Esophagus (tissue), 2 donors: ENCODE measurements around the gene KANK4. TPM values are rescaled to one million over a fixed set of nuclear protein-coding genes. Genes with fewer than 3 reads are reported as not detected.

ENCODE experiments used
- H3K27ac ChIP-seq, 2 donors: one replicate each; pipeline ENCODE4 v1.5.1; 2013; ENCODE audit warnings: low read depth in 2 of 2, mild to moderate bottlenecking in 2 of 2, inconsistent platforms in 1 of 2, low read length in 1 of 2, moderate library complexity in 1 of 2
- H3K27me3 ChIP-seq, 2 donors: one replicate each; pipeline ENCODE4 v1.6.1; 2013; ENCODE audit warnings: low read length in 2 of 2, control low read depth in 1 of 2, mild to moderate bottlenecking in 1 of 2; ENCODE audit not compliant: insufficient read depth in 2 of 2, control insufficient read depth in 1 of 2
- H3K36me3 ChIP-seq, 2 donors: one replicate each; pipeline ENCODE4 v1.6.1; 2013; ENCODE audit warnings: low read length in 1 of 2; ENCODE audit not compliant: control insufficient read depth in 2 of 2, insufficient read depth in 2 of 2
- H3K4me1 ChIP-seq, 2 donors: one replicate each; pipeline ENCODE4 v1.6.1; 2013; ENCODE audit warnings: low read length in 1 of 2; ENCODE audit not compliant: control insufficient read depth in 2 of 2, insufficient read depth in 2 of 2
- H3K4me3 ChIP-seq, 2 donors: one replicate each; pipeline ENCODE4 v1.5.1; 2013; ENCODE audit warnings: low read length in 2 of 2, mild to moderate bottlenecking in 2 of 2, low read depth in 1 of 2, moderate library complexity in 1 of 2
- H3K9me3 ChIP-seq, 2 donors: one replicate each; pipeline ENCODE4 v1.6.1; 2013; ENCODE audit warnings: mild to moderate bottlenecking in 2 of 2, low read depth in 1 of 2, low read length in 1 of 2, moderate library complexity in 1 of 2; ENCODE audit not compliant: control insufficient read depth in 2 of 2, insufficient read depth in 1 of 2
- WGBS, 2 donors: extraction: QIAGEN DNeasy Blood & Tissue Kit; methylation state at CpG; one replicate each; pipeline ENCODE4 v1.1.7; 2013; 5-methylcytosine and 5-hydroxymethylcytosine counted together
- polyA plus RNA-seq, 2 donors: library from polyadenylated mRNA; stranded (reverse); fragments of 200-250 nt; gene quantifications; one replicate each; pipeline ENCODE4 v1.2.3, GENCODE V29; 2013
- donor health status: healthy with polysubstance abuse.
- donor health status: Bipolar disorder and iron deficiency.

Gene KANK4
- polyA plus RNA-seq, 2 donors, result 0.01 to 0.12 TPM

- H3K4me3 ChIP-seq, result no peak overlapping the region
- H3K27me3 ChIP-seq, result no peaks in the 10 kb centered on the region
- no peaks in the 10 kb centered on the region for H3K9me3 ChIP-seq
- H3K36me3 ChIP-seq, result no peaks in the 10 kb centered on the region
- H3K27ac ChIP-seq, result no peak overlapping the region
- no peaks in the 10 kb centered on the region for H3K4me1 ChIP-seq
- WGBS, 2 donors, result 88 to 89% methylated on average over 1 of the region's 1 CpG
Measured at GRCh38 chr1:62356257-62356835, 37.1 kb upstream of the KANK4 start.

GRCh38 chr1:62355095-62355494 is 35.9 kb upstream of the KANK4 start:
- H3K27ac ChIP-seq, result no peak overlapping the region
- no peaks in the 10 kb centered on the region for H3K9me3 ChIP-seq
- H3K27me3 ChIP-seq, result no peaks in the 10 kb centered on the region
- H3K4me3 ChIP-seq, result no peak overlapping the region
- H3K36me3 ChIP-seq, result no peaks in the 10 kb centered on the region
- H3K4me1 ChIP-seq, result no peaks in the 10 kb centered on the region
- WGBS, 2 donors, result 92 to 96% methylated on average over 8 of the region's 8 CpGs

GRCh38 chr1:62353853-62354252 is 34.6 kb upstream of the KANK4 start:
- Histone ChIP-seq H3K27ac (no peak overlapping the region), H3K27me3 (no peaks in the 10 kb centered on the region), H3K4me1 (no peaks in the 10 kb centered on the region), H3K36me3 (no peaks in the 10 kb centered on the region), H3K9me3 (no peaks in the 10 kb centered on the region), H3K4me3 (no peak overlapping the region)
- WGBS, 2 donors, result 62 to 68% methylated on average over 3 of the region's 3 CpGs

GRCh38 chr1:62352387-62352786 is 33.2 kb upstream of the KANK4 start:
- 80 to 87% methylated on average over 4 of the region's 4 CpGs for WGBS, 2 donors

GRCh38 chr1:62349470-62350233 is 30.4 kb upstream of the KANK4 start:
- Histone ChIP-seq H3K27me3 (no peaks in the 10 kb centered on the region), H3K4me1 (no peaks in the 10 kb centered on the region), H3K27ac (no peak overlapping the region), H3K4me3 (no peak overlapping the region), H3K36me3 (no peaks in the 10 kb centered on the region), H3K9me3 (no peaks in the 10 kb centered on the region)
- WGBS, 2 donors, result 86 to 97% methylated on average over 2 of the region's 2 CpGs

More at GRCh38 chr1:62352387-62352786, 33.2 kb upstream of the KANK4 start:
- Histone ChIP-seq H3K9me3 (no peaks in the 10 kb centered on the region), H3K4me3 (no peak overlapping the region), H3K27me3 (no peaks in the 10 kb centered on the region), H3K36me3 (no peaks in the 10 kb centered on the region), H3K4me1 (no peaks in the 10 kb centered on the region), H3K27ac (no peak overlapping the region)

GRCh38 chr1:62346886-62347285 is 27.7 kb upstream of the KANK4 start:
- H3K27me3 ChIP-seq, result no peaks in the 10 kb centered on the region
- no peaks in the 10 kb centered on the region for H3K9me3 ChIP-seq
- 91% methylated on average over 4 of the region's 4 CpGs for WGBS, 2 donors
- no peak overlapping the region for H3K4me3 ChIP-seq
- no peak overlapping the region for H3K27ac ChIP-seq
- H3K36me3 ChIP-seq, result no peaks in the 10 kb centered on the region
- no peaks in the 10 kb centered on the region for H3K4me1 ChIP-seq

GRCh38 chr1:62343911-62344310 is 24.7 kb upstream of the KANK4 start:
- no peak overlapping the region for H3K4me3 ChIP-seq
- 57 to 69% methylated on average over 5 of the region's 5 CpGs for WGBS, 2 donors
- no peaks in the 10 kb centered on the region for H3K4me1 ChIP-seq

GRCh38 chr1:62342270-62342669 is 23.0 kb upstream of the KANK4 start:
- no peak overlapping the region for H3K4me3 ChIP-seq
- no peaks in the 10 kb centered on the region for H3K36me3 ChIP-seq
- H3K9me3 ChIP-seq, result no peaks in the 10 kb centered on the region
- H3K27me3 ChIP-seq, result no peaks in the 10 kb centered on the region
- H3K27ac ChIP-seq, result no peak overlapping the region
- peaks cover 0 to 2% of the 10 kb centered on the region in 2 donors for H3K4me1 ChIP-seq
- 92 to 93% methylated on average over 3 of the region's 3 CpGs for WGBS, 2 donors

More at GRCh38 chr1:62343911-62344310, 24.7 kb upstream of the KANK4 start:
- Histone ChIP-seq H3K27me3 (no peaks in the 10 kb centered on the region), H3K9me3 (no peaks in the 10 kb centered on the region), H3K36me3 (no peaks in the 10 kb centered on the region), H3K27ac (no peak overlapping the region)

GRCh38 chr1:62341615-62342014 is 22.4 kb upstream of the KANK4 start:
- H3K4me3 ChIP-seq, result no peak overlapping the region
- no peaks in the 10 kb centered on the region for H3K27me3 ChIP-seq
- H3K27ac ChIP-seq, result no peak overlapping the region
- H3K4me1 ChIP-seq, result peaks cover 2 to 4% of the 10 kb centered on the region in 2 donors
- H3K36me3 ChIP-seq, result no peaks in the 10 kb centered on the region
- WGBS, 2 donors, result 73 to 80% methylated on average over 4 of the region's 4 CpGs
- H3K9me3 ChIP-seq, result no peaks in the 10 kb centered on the region

GRCh38 chr1:62341089-62341488 is 21.9 kb upstream of the KANK4 start:
- no peaks in the 10 kb centered on the region for H3K27me3 ChIP-seq
- WGBS, 2 donors, result 94 to 96% methylated on average over 3 of the region's 3 CpGs

More at GRCh38 chr1:62341089-62341488, 21.9 kb upstream of the KANK4 start:
- no peaks in the 10 kb centered on the region for H3K36me3 ChIP-seq
- H3K4me1 ChIP-seq, result peaks cover 2 to 5% of the 10 kb centered on the region in 2 donors
- H3K4me3 ChIP-seq, result no peak overlapping the region
- H3K9me3 ChIP-seq, result no peaks in the 10 kb centered on the region
- H3K27ac ChIP-seq, result no peak overlapping the region
